ENCODE measurements around the gene NFATC2.

DNA sequence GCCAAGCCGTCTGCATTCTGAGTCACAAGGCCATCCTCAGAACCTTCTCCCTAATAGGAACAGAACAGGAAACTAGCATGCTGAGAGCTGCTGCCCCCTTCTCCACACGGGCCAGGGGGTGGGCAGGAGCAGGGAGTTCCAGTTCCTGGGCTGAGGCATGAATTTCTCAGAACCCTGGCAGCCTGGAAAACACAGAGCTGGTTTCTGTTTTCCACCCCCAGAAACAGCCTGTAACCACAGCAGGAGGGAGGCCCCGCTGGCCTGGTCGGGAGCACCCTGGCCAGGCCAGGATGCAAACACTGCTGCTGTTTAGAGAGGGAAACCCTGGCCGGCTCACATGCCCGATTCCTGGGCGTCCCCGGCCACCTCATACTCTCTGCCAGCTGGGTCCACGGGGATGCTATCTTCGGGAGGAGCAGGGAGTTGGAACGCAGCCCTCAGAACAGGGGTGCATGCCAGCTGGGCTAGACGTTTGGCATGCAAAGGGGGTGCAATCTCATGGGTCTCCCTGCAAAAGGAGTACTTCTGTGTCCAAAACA, 130.1 kb downstream of the NFATC2 start:
- TF ChIP-seq, protein P1, sequence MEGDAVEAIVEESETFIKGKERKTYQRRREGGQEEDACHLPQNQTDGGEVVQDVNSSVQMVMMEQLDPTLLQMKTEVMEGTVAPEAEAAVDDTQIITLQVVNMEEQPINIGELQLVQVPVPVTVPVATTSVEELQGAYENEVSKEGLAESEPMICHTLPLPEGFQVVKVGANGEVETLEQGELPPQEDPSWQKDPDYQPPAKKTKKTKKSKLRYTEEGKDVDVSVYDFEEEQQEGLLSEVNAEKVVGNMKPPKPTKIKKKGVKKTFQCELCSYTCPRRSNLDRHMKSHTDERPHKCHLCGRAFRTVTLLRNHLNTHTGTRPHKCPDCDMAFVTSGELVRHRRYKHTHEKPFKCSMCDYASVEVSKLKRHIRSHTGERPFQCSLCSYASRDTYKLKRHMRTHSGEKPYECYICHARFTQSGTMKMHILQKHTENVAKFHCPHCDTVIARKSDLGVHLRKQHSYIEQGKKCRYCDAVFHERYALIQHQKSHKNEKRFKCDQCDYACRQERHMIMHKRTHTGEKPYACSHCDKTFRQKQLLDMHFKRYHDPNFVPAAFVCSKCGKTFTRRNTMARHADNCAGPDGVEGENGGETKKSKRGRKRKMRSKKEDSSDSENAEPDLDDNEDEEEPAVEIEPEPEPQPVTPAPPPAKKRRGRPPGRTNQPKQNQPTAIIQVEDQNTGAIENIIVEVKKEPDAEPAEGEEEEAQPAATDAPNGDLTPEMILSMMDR (IDR thresholded peaks at IDR 0.05; ENCODE audit: low read depth, low read length), result no peak
- TF ChIP-seq EZH2phosphoT487 (IDR thresholded peaks at IDR 0.05; ENCODE audit: low read depth), result no peak

All from OCI-LY3 (cell line).